Measurements from ENCODE around the gene TRAF7. TPM values are rescaled to one million over a fixed set of nuclear protein-coding genes. Genes with fewer than 3 reads are reported as not detected.
A peak's percentile ranks its signal among the peaks of the same experiment; 100 is the strongest.

The TRAF7 gene
- total and polyA plus RNA-seq, 3 experiments from 2014 or later: 7.3 to 106 (median 102) TPM

- no peak overlapping the region for H3K27ac ChIP-seq (ENCODE audit: low read depth, low read length)
- no peaks in the 10 kb centered on the region for H3K9me3 Mint-ChIP-seq
- peaks cover 0 to 46% (median 4%) of the 10 kb centered on the region in 3 donors for H3K36me3 Mint-ChIP-seq
- ChIA-PET POLR2A (no interaction called here), CTCF (no interaction called here)
- no peaks in the 10 kb centered on the region for H3K27me3 ChIP-seq (ENCODE audit: insufficient read depth, low read length, poor library complexity, severe bottlenecking)
- H3K9me3 ChIP-seq (ENCODE audit: low read length): no peaks in the 10 kb centered on the region
- H3K27ac Mint-ChIP-seq: no peak overlapping the region
- DNase-seq: no peak
- H3K4me3 ChIP-seq (ENCODE audit: low read length): no peak overlapping the region
- no peak overlapping the region for H3K4me3 Mint-ChIP-seq
- H3K4me1 ChIP-seq (ENCODE audit: insufficient read depth, low read length): peaks cover 31% of the 10 kb centered on the region
- peaks cover 3% of the 10 kb centered on the region for H3K36me3 ChIP-seq (ENCODE audit: insufficient read depth, low read length)
- peaks cover 26 to 48% (median 34%) of the 10 kb centered on the region in 3 donors for H3K4me1 Mint-ChIP-seq
- no peaks in the 10 kb centered on the region for H3K27me3 Mint-ChIP-seq
These were observed 53.2 kb downstream of the TRAF7 start for GRCh38 chr16:2208772-2209171.

- Mint-ChIP-seq H3K4me1 (peaks cover 24 to 47% (median 32%) of the 10 kb centered on the region in 3 donors), H3K4me3 (no peak overlapping the region), H3K27me3 (no peaks in the 10 kb centered on the region), H3K9me3 (no peaks in the 10 kb centered on the region), H3K27ac (no peak overlapping the region), H3K36me3 (peaks cover 0 to 46% (median 4%) of the 10 kb centered on the region in 3 donors)
- no peak overlapping the region for H3K4me3 ChIP-seq (ENCODE audit: low read length)
- ChIA-PET POLR2A (no interaction called here), CTCF (no interaction called here)
- H3K9me3 ChIP-seq (ENCODE audit: low read length): no peaks in the 10 kb centered on the region
- H3K27me3 ChIP-seq (ENCODE audit: insufficient read depth, low read length, poor library complexity, severe bottlenecking): no peaks in the 10 kb centered on the region
- H3K4me1 ChIP-seq (ENCODE audit: insufficient read depth, low read length): peaks cover 31% of the 10 kb centered on the region
- peaks cover 3% of the 10 kb centered on the region for H3K36me3 ChIP-seq (ENCODE audit: insufficient read depth, low read length)
- no peak for DNase-seq
- no peak overlapping the region for H3K27ac ChIP-seq (ENCODE audit: low read depth, low read length)
These were observed 53.9 kb downstream of the TRAF7 start for GRCh38 chr16:2209258-2210008.

DNA sequence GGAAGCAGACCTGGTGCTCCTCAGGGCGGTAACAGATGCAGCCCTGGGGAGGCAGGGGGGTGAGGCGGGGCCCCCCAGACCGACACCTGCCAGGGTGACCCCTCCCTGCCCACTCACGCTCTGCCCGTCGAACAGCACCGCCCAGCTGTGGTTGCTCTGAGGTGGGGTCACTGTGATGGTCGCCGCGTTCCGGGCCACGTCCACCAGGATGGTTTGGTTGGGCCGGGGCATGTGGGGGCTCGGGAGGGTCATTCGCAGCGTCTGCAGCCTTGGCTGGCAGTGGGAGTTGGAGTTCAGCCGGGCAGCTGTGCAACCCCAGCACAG, 54.4 kb downstream of the TRAF7 start:
- peaks cover 26% of the 10 kb centered on the region for H3K4me1 ChIP-seq (ENCODE audit: insufficient read depth, low read length)
- no peaks in the 10 kb centered on the region for H3K9me3 ChIP-seq (ENCODE audit: low read length)
- H3K27ac Mint-ChIP-seq: peak overlapping the region in 1 of 8 donors; percentile 21
- H3K4me1 Mint-ChIP-seq: peaks cover 21 to 43% (median 29%) of the 10 kb centered on the region in 3 donors
- no peak for DNase-seq
- H3K27me3 Mint-ChIP-seq: no peaks in the 10 kb centered on the region
- H3K36me3 Mint-ChIP-seq: peaks cover 0 to 46% (median 4%) of the 10 kb centered on the region in 3 donors
- H3K4me3 Mint-ChIP-seq: no peak overlapping the region
- CTCF ChIA-PET: no interaction called here
- no peaks in the 10 kb centered on the region for H3K9me3 Mint-ChIP-seq
- POLR2A ChIA-PET: no interaction called here
- H3K27me3 ChIP-seq (ENCODE audit: insufficient read depth, low read length, poor library complexity, severe bottlenecking): no peaks in the 10 kb centered on the region
- no peak overlapping the region for H3K4me3 ChIP-seq (ENCODE audit: low read length)
- peaks cover 3% of the 10 kb centered on the region for H3K36me3 ChIP-seq (ENCODE audit: insufficient read depth, low read length)
- no peak overlapping the region for H3K27ac ChIP-seq (ENCODE audit: low read depth, low read length)

- peak within 1 kb of the TSS in 2 of 8 donors; percentile 20 to 21 for H3K27ac Mint-ChIP-seq
- peaks cover 26% of the 10 kb centered on the region for H3K4me1 ChIP-seq (ENCODE audit: insufficient read depth, low read length)
- no peak within 1 kb of the TSS for H3K4me3 ChIP-seq (ENCODE audit: low read length)
- H3K27me3 Mint-ChIP-seq: no peaks in the 10 kb centered on the region
- no peaks in the 10 kb centered on the region for H3K9me3 ChIP-seq (ENCODE audit: low read length)
- DNase-seq: no peak
- no peak within 1 kb of the TSS for H3K27ac ChIP-seq (ENCODE audit: low read depth, low read length)
- CTCF ChIA-PET: no interaction called here
- no peaks in the 10 kb centered on the region for H3K9me3 Mint-ChIP-seq
- peaks cover 23 to 46% (median 33%) of the 10 kb centered on the region in 3 donors for H3K4me1 Mint-ChIP-seq
- POLR2A ChIA-PET: no interaction called here
- H3K27me3 ChIP-seq (ENCODE audit: insufficient read depth, low read length, poor library complexity, severe bottlenecking): no peaks in the 10 kb centered on the region
- H3K4me3 Mint-ChIP-seq: no peak within 1 kb of the TSS
- peaks cover 0 to 45% (median 4%) of the 10 kb centered on the region in 3 donors for H3K36me3 Mint-ChIP-seq
- H3K36me3 ChIP-seq (ENCODE audit: insufficient read depth, low read length): peaks cover 3% of the 10 kb centered on the region
These were observed 55.1 kb downstream of the TRAF7 start, which contains the start of gene BRICD5 for GRCh38 chr16:2210386-2211365. TSS of gene BRICD5 (minus strand) at chr16:2210863. CDS start at chr16:2210833, 30 bp downstream.

DNA sequence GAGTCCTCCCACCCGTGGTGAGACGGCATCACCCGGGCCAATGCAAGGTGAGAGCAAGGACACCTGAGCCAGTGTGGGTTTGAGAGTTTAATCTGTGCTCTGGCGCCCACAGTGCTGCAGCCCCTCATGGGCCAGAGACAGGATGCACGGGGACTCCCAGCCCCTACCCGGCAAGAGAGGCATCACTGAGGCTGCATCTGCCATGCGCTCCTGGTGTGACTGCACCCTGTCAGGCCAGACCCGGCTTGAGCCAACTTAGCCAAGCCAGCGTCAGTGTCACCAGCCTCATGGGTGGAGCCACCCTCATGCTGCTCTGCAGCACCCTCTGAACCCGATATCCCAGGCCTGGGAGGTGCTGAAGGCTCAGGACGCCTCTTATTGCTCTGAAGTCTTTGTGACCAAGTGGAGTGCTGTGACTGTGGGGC, 56.4 kb downstream of the TRAF7 start:
- peak overlapping the region in 4 of 7 donors; percentile 28 to 66 (median 40) for H3K4me3 Mint-ChIP-seq
- Histone ChIP-seq H3K36me3 (ENCODE audit: insufficient read depth, low read length) (peaks cover 3% of the 10 kb centered on the region), H3K27me3 (ENCODE audit: insufficient read depth, low read length, poor library complexity, severe bottlenecking) (no peaks in the 10 kb centered on the region), H3K9me3 (ENCODE audit: low read length) (no peaks in the 10 kb centered on the region), H3K27ac (ENCODE audit: low read depth, low read length) (no peak overlapping the region), H3K4me3 (ENCODE audit: low read length) (no peak overlapping the region), H3K4me1 (ENCODE audit: insufficient read depth, low read length) (peaks cover 15% of the 10 kb centered on the region)
- H3K9me3 Mint-ChIP-seq: no peaks in the 10 kb centered on the region
- H3K36me3 Mint-ChIP-seq: peaks cover 0 to 39% (median 4%) of the 10 kb centered on the region in 3 donors
- DNase-seq: no peak
- ChIA-PET POLR2A (no interaction called here), CTCF (interaction anchor here (1.3 kb wide), 1 partner anchor 57 kb away, joined by 3 read pairs; no protein-coding TSS in a partner anchor)
- H3K4me1 Mint-ChIP-seq: peaks cover 20 to 36% (median 25%) of the 10 kb centered on the region in 3 donors
- H3K27ac Mint-ChIP-seq: peak overlapping the region in 1 of 8 donors; percentile 20
- H3K27me3 Mint-ChIP-seq: no peaks in the 10 kb centered on the region

DNA sequence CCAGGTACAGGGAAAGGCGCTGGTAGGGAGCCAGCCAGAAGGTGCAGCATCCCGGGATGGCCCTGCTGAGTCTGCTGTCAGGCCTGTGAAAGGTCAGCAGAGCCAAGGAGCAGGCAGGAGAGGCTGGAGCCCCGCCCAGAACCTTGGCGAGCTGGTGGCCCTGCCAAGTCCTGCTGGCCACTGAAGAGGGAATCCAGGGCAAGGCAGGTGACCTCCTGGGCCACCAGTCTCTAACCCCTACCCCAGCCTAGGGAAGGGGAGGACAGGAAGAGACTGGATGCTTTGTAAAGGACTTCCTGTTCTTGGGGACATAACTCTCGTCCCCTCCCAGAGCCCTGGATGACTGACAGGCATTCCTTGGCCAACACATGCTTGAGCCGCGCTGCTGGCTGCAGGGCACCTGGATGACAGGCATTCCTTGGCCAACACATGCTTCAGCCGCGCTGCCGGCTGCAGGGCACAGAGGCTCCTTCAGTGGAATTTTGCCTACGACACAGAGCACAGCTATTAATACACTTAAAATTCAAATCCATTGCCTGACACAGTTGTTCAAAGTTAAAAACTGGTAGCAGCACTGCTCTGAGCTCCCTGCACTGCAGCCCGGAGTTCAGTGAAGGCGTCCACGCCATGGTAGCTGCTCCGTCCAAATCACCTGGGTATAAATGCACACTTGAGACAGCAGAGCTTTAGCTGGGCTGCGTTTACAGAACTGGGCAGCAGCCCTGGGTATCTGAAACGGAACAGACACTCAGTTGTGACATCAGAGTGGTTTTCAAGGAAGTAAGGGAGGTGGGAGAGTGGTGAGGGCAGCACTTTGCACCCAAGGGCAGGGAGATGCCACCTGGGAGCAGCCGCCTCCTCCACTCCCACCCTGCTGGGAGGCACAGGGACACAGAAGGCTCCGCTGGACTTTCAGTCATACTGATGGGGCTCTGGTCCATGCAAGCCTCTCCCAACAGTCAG, 57.1 kb downstream of the TRAF7 start:
- ChIA-PET POLR2A (no interaction called here), CTCF (interaction anchor here (1.1 to 1.3 kb wide), 2 partner anchors 39 to 56 kb away, joined by 3 read pairs; partner anchors contain the start of gene ECI1)
- Histone ChIP-seq H3K4me3 (ENCODE audit: low read length) (peak overlapping the region; percentile 41), H3K36me3 (ENCODE audit: insufficient read depth, low read length) (no peaks in the 10 kb centered on the region), H3K9me3 (ENCODE audit: low read length) (no peaks in the 10 kb centered on the region), H3K27me3 (ENCODE audit: insufficient read depth, low read length, poor library complexity, severe bottlenecking) (no peaks in the 10 kb centered on the region), H3K27ac (ENCODE audit: low read depth, low read length) (peak overlapping the region; percentile 48), H3K4me1 (ENCODE audit: insufficient read depth, low read length) (peaks cover 15% of the 10 kb centered on the region)
- no peaks in the 10 kb centered on the region for H3K27me3 Mint-ChIP-seq
- no peak for DNase-seq
- H3K9me3 Mint-ChIP-seq: no peaks in the 10 kb centered on the region
- H3K4me1 Mint-ChIP-seq: peaks cover 18 to 29% (median 20%) of the 10 kb centered on the region in 3 donors
- H3K27ac Mint-ChIP-seq: peak overlapping the region in 1 of 8 donors; percentile 95
- H3K36me3 Mint-ChIP-seq: peaks cover 0 to 32% (median 2%) of the 10 kb centered on the region in 3 donors
- H3K4me3 Mint-ChIP-seq: peak overlapping the region; percentile 43 to 88 (median 74)
